Measurements from ENCODE around the gene GRIK4. TPM values are rescaled to one million over a fixed set of nuclear protein-coding genes. Genes with fewer than 3 reads are reported as not detected.

The GRIK4 gene
- total RNA-seq, 1 donor from 2014 or later, result 2.2 TPM

GRCh38 chr11:120914021-120914420 lies 402.5 kb downstream of the GRIK4 start:
- no peak overlapping the region for H2AFZ ChIP-seq (ENCODE audit: low read depth, low read length)
- H3K36me3 ChIP-seq (ENCODE audit: insufficient read depth, low read length), result no peaks in the 10 kb centered on the region
- no peak overlapping the region for H3K27ac ChIP-seq (ENCODE audit: low read depth, low read length)
- no peaks in the 10 kb centered on the region for H3K4me1 ChIP-seq (ENCODE audit: insufficient read depth, low read length)
- H3K9me3 Mint-ChIP-seq (ENCODE audit: unreplicated experiment), result peaks cover 4% of the 10 kb centered on the region
- H3K9me3 ChIP-seq (ENCODE audit: insufficient read depth, low read depth, low read length), result no peaks in the 10 kb centered on the region
- peaks cover 3% of the 10 kb centered on the region for H3K36me3 Mint-ChIP-seq (ENCODE audit: low read depth, unreplicated experiment)
- H3K9ac ChIP-seq (ENCODE audit: low read length), result no peak overlapping the region
- H3K27me3 ChIP-seq (ENCODE audit: insufficient read depth, low read length), result peaks cover 7% of the 10 kb centered on the region
- FAIRE-seq (no peak), DNase-seq (ENCODE audit: low read depth) (no peak)
- H3K4me3 ChIP-seq (ENCODE audit: insufficient read depth, low read depth, low read length), result no peak overlapping the region
- no peak overlapping the region for H3K4me2 ChIP-seq (ENCODE audit: low read length)
- no peaks in the 10 kb centered on the region for H3K4me1 Mint-ChIP-seq (ENCODE audit: low read depth, unreplicated experiment)
- H3K27ac Mint-ChIP-seq (ENCODE audit: unreplicated experiment), result no peak overlapping the region
- TF ChIP-seq CTCF (IDR thresholded peaks at IDR 0.05; ENCODE audit: insufficient read depth, low read depth, low read length), result no peak
- no peak for TF ChIP-seq EZH2 (IDR thresholded peaks at IDR 0.05; ENCODE audit: insufficient read depth, low read length)
- no peaks in the 10 kb centered on the region for H3K79me2 ChIP-seq (ENCODE audit: insufficient read depth, low read length)
- H3K4me3 Mint-ChIP-seq (ENCODE audit: unreplicated experiment), result no peak overlapping the region
- H4K20me1 ChIP-seq (ENCODE audit: insufficient read depth, low read length), result no peaks in the 10 kb centered on the region
- peaks cover 39% of the 10 kb centered on the region for H3K27me3 Mint-ChIP-seq (ENCODE audit: low read depth, unreplicated experiment)

GRCh38 chr11:120914601-120915000 lies 403.1 kb downstream of the GRIK4 start:
- H2AFZ ChIP-seq (ENCODE audit: low read depth, low read length), result no peak overlapping the region
- DNase-seq (ENCODE audit: low read depth) (no peak), FAIRE-seq (no peak)
- H4K20me1 ChIP-seq (ENCODE audit: insufficient read depth, low read length), result no peaks in the 10 kb centered on the region
- H3K27me3 ChIP-seq (ENCODE audit: insufficient read depth, low read length), result peaks cover 7% of the 10 kb centered on the region
- H3K36me3 ChIP-seq (ENCODE audit: insufficient read depth, low read length), result no peaks in the 10 kb centered on the region
- Mint-ChIP-seq H3K9me3 (ENCODE audit: unreplicated experiment) (peaks cover 4% of the 10 kb centered on the region), H3K4me3 (ENCODE audit: unreplicated experiment) (no peak overlapping the region), H3K27ac (ENCODE audit: unreplicated experiment) (no peak overlapping the region), H3K4me1 (ENCODE audit: low read depth, unreplicated experiment) (no peaks in the 10 kb centered on the region), H3K36me3 (ENCODE audit: low read depth, unreplicated experiment) (peaks cover 3% of the 10 kb centered on the region), H3K27me3 (ENCODE audit: low read depth, unreplicated experiment) (peaks cover 43% of the 10 kb centered on the region)
- no peak overlapping the region for H3K9ac ChIP-seq (ENCODE audit: low read length)
- TF ChIP-seq CTCF (IDR thresholded peaks at IDR 0.05; ENCODE audit: insufficient read depth, low read depth, low read length), result no peak
- TF ChIP-seq EZH2 (IDR thresholded peaks at IDR 0.05; ENCODE audit: insufficient read depth, low read length), result no peak
- H3K9me3 ChIP-seq (ENCODE audit: insufficient read depth, low read depth, low read length), result no peaks in the 10 kb centered on the region
- no peak overlapping the region for H3K27ac ChIP-seq (ENCODE audit: low read depth, low read length)
- no peak overlapping the region for H3K4me3 ChIP-seq (ENCODE audit: insufficient read depth, low read depth, low read length)
- no peaks in the 10 kb centered on the region for H3K79me2 ChIP-seq (ENCODE audit: insufficient read depth, low read length)
- no peak overlapping the region for H3K4me2 ChIP-seq (ENCODE audit: low read length)
- H3K4me1 ChIP-seq (ENCODE audit: insufficient read depth, low read length), result no peaks in the 10 kb centered on the region

- H4K20me1 ChIP-seq (ENCODE audit: insufficient read depth, low read length), result no peaks in the 10 kb centered on the region
- DNase-seq (ENCODE audit: low read depth) (no peak), FAIRE-seq (no peak)
- Mint-ChIP-seq H3K27me3 (ENCODE audit: low read depth, unreplicated experiment) (peaks cover 42% of the 10 kb centered on the region), H3K9me3 (ENCODE audit: unreplicated experiment) (peaks cover 2% of the 10 kb centered on the region), H3K4me1 (ENCODE audit: low read depth, unreplicated experiment) (no peaks in the 10 kb centered on the region), H3K36me3 (ENCODE audit: low read depth, unreplicated experiment) (peaks cover 1% of the 10 kb centered on the region), H3K27ac (ENCODE audit: unreplicated experiment) (no peak overlapping the region), H3K4me3 (ENCODE audit: unreplicated experiment) (no peak overlapping the region)
- TF ChIP-seq CTCF (IDR thresholded peaks at IDR 0.05; ENCODE audit: insufficient read depth, low read depth, low read length) (no peak), EZH2 (IDR thresholded peaks at IDR 0.05; ENCODE audit: insufficient read depth, low read length) (no peak)
- H3K9ac ChIP-seq (ENCODE audit: low read length), result no peak overlapping the region
- H3K79me2 ChIP-seq (ENCODE audit: insufficient read depth, low read length), result no peaks in the 10 kb centered on the region
- H3K27me3 ChIP-seq (ENCODE audit: insufficient read depth, low read length), result peaks cover 7% of the 10 kb centered on the region
- no peak overlapping the region for H3K27ac ChIP-seq (ENCODE audit: low read depth, low read length)
- H3K4me3 ChIP-seq (ENCODE audit: insufficient read depth, low read depth, low read length), result no peak overlapping the region
- no peaks in the 10 kb centered on the region for H3K36me3 ChIP-seq (ENCODE audit: insufficient read depth, low read length)
- H2AFZ ChIP-seq (ENCODE audit: low read depth, low read length), result no peak overlapping the region
- no peaks in the 10 kb centered on the region for H3K9me3 ChIP-seq (ENCODE audit: insufficient read depth, low read depth, low read length)
- no peak overlapping the region for H3K4me2 ChIP-seq (ENCODE audit: low read length)
- H3K4me1 ChIP-seq (ENCODE audit: insufficient read depth, low read length), result no peaks in the 10 kb centered on the region
Observed at GRCh38 chr11:120917559-120918239, 406.2 kb downstream of the GRIK4 start.
